HepG2 (cell line): ENCODE results near the gene NEAT1. TPM values are rescaled to one million over a fixed set of nuclear protein-coding genes. Genes with fewer than 3 reads are reported as not detected.

Source experiments
- BORCS8-MEF2B ChIP-seq: sonication (generic); formaldehyde crosslinking; IDR thresholded peaks from 2 replicates; pipeline ENCODE4 v1.8.0; 2022; ENCODE audit warnings: mild to moderate bottlenecking, missing genetic modification reagents
- FOXC1 ChIP-seq: sonication (generic); formaldehyde crosslinking; IDR thresholded peaks from 2 replicates; pipeline ENCODE4 v1.8.0; 2022; ENCODE audit warnings: mild to moderate bottlenecking, missing genetic modification reagents, borderline replicate concordance
- KAT7 ChIP-seq: IDR thresholded peaks from 2 replicates; pipeline ENCODE4 v1.6.1; 2018; ENCODE audit warnings: borderline replicate concordance, missing compliant biosample characterization
- MTF2 ChIP-seq: sonication (generic); formaldehyde crosslinking; IDR thresholded peaks from 2 replicates; pipeline ENCODE4 v1.5.0; 2020; ENCODE audit warnings: missing genetic modification reagents, borderline replicate concordance
- PHF20 ChIP-seq: sonication (generic); formaldehyde crosslinking; IDR thresholded peaks from 2 replicates; pipeline ENCODE4 v1.5.0; 2020; ENCODE audit warnings: mild to moderate bottlenecking, missing genetic modification reagents
- ZNF256 ChIP-seq: sonication (generic); formaldehyde crosslinking; conservative IDR thresholded peaks from 2 replicates; pipeline ENCODE4 v1.4.0; 2020; ENCODE audit warnings: missing genetic modification reagents
- polyA plus RNA-seq, 8 experiments: library from polyadenylated mRNA; depleted of rRNA in 3 of 8; stranded (reverse) in 7 of 8; unstranded in 1 of 8; fragments of >200 nt; fragmentation: Illumina TruSeq in 4 of 8; extraction: Trizol in 4 of 8; gene quantifications; 2 replicates each; pipeline versions ENCODE4 v1.2.1 to v1.2.3, GENCODE V29; 2011 to 2016; ENCODE audit warnings: low read depth in 4 of 8, missing spikeins in 1 of 8, mixed read lengths in 1 of 8; ENCODE audit not compliant: insufficient read depth in 1 of 8
- total RNA-seq, 5 experiments: library from RNA; depleted of rRNA; stranded (reverse); fragments of >200 nt; fragmentation: Illumina TruSeq; extraction: Trizol; gene quantifications; 2 replicates each; pipeline ENCODE4 v1.2.3, GENCODE V29; 2016; ENCODE audit warnings: low read depth in 1 of 5
- TF ChIP-seq, protein P1 (sequence below): sonication (generic); formaldehyde crosslinking; IDR thresholded peaks from 2 replicates; pipeline ENCODE4 v1.8.0; 2022; ENCODE audit warnings: missing genetic modification reagents, mild to moderate bottlenecking, borderline replicate concordance
- TF ChIP-seq, protein P2 (sequence below): sonication (generic); formaldehyde crosslinking; IDR thresholded peaks from 2 replicates; pipeline ENCODE4 v1.4.0; 2020; ENCODE audit warnings: mild to moderate bottlenecking, low read depth, missing genetic modification reagents
- TF ChIP-seq, protein P3 (sequence below): sonication (generic); formaldehyde crosslinking; IDR thresholded peaks from 2 replicates; pipeline ENCODE4 v1.5.1; 2020; ENCODE audit warnings: mild to moderate bottlenecking, missing genetic modification reagents, borderline replicate concordance
- TF ChIP-seq, protein P4 (sequence below): sonication (generic); formaldehyde crosslinking; IDR thresholded peaks from 2 replicates; pipeline ENCODE4 v1.8.1; 2023; ENCODE audit warnings: mild to moderate bottlenecking, moderate library complexity, missing genetic modification reagents
- TF ChIP-seq, protein P5 (sequence below): sonication (generic); formaldehyde crosslinking; IDR thresholded peaks from 2 replicates; pipeline ENCODE4 v1.5.0; 2020; ENCODE audit warnings: missing genetic modification reagents
- TF ChIP-seq, protein P6 (sequence below): sonication (generic); formaldehyde crosslinking; IDR thresholded peaks from 2 replicates; pipeline ENCODE4 v1.5.1; 2020; ENCODE audit warnings: mild to moderate bottlenecking, missing genetic modification reagents, borderline replicate concordance
- TF ChIP-seq, protein P7 (sequence below): conservative IDR thresholded peaks from 2 replicates; pipeline ENCODE4 v1.6.1; 2018; ENCODE audit warnings: missing genetic modification reagents

Gene NEAT1
- total and polyA plus RNA-seq, 2 of the 13 experiments (the other 11 are each of a cell fraction or from before 2014, with no cell fraction given) = 20.5 to 41.2 TPM

DNA sequence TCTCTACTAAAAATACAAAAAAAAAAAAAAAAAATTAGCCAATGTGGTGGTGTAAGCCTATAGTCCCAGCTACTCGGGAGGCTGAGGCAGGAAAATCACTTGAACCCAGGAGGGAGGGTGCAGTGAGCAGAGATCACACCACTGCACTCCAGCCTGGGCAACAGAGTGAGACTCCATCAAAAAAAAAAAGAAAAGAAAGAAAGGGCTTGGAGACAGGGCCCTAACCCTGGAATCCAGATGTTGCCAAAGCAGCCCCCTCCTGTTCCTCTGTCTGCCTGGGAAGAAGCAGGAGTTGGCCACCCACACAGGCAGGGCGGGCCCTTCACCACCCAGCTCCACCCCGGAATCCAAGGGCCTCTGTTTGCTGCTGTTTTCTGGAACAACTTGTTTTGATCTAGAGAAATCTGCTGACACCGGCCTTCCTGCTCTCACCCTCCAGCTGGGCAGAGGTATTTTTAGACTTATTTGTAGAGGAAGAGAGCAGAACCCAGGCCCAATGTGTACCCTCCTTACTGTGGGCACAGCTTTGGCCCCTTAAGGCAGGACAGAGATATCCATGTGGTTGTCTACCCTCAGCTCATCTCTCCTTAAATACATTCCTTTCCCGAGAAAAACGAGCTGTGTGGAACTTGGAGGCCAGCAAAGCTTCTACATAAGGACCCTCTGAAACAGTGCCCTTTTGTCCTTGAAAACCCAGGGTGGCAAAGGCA is 2.7 kb upstream of the NEAT1 start (continued):
- no peak for TF ChIP-seq PHF20 (CRISPR knock-in tag)
- TF ChIP-seq, protein P1, sequence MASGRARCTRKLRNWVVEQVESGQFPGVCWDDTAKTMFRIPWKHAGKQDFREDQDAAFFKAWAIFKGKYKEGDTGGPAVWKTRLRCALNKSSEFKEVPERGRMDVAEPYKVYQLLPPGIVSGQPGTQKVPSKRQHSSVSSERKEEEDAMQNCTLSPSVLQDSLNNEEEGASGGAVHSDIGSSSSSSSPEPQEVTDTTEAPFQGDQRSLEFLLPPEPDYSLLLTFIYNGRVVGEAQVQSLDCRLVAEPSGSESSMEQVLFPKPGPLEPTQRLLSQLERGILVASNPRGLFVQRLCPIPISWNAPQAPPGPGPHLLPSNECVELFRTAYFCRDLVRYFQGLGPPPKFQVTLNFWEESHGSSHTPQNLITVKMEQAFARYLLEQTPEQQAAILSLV (CRISPR knock-in tag) = no peak; the same call in 1 of the 2 replicates
- TF ChIP-seq, protein P2, sequence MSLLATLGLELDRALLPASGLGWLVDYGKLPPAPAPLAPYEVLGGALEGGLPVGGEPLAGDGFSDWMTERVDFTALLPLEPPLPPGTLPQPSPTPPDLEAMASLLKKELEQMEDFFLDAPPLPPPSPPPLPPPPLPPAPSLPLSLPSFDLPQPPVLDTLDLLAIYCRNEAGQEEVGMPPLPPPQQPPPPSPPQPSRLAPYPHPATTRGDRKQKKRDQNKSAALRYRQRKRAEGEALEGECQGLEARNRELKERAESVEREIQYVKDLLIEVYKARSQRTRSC (CRISPR knock-in tag) = no peak
- TF ChIP-seq, protein P3, sequence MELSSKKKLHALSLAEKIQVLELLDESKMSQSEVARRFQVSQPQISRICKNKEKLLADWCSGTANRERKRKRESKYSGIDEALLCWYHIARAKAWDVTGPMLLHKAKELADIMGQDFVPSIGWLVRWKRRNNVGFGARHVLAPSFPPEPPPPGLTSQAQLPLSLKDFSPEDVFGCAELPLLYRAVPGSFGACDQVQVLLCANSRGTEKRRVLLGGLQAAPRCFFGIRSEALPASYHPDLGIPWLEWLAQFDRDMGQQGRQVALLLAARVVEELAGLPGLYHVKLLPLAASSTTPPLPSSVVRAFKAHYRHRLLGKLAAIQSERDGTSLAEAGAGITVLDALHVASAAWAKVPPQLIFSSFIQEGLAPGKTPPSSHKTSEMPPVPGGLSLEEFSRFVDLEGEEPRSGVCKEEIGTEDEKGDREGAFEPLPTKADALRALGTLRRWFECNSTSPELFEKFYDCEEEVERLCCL (CRISPR knock-in tag) = no peak
- TF ChIP-seq, protein P4, sequence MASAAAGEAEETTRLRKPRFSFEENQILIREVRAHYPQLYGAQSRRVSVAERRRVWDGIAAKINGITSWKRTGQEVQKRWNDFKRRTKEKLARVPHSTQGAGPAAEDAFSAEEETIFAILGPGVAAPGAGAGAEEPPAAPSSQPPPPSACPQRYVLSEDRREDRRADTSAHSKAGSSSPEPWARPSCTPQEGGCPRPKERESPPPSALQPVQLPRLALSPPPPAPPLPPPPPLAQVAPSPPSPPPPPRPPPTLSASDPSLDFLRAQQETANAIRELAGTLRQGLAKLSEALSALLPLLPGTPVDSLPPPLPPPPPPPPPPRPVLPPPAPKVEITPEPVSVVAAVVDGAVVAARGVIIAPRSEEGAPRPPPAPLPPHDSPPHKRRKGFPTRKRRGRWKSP (CRISPR knock-in tag) = 0 out of 2 replicates have a peak, but pooled peaks have one; percentile 23
- no peak for TF ChIP-seq BORCS8-MEF2B (CRISPR knock-in tag)
- no peak; the same call in 1 of the 2 replicates for TF ChIP-seq FOXC1 (CRISPR knock-in tag)
- TF ChIP-seq, protein P5, sequence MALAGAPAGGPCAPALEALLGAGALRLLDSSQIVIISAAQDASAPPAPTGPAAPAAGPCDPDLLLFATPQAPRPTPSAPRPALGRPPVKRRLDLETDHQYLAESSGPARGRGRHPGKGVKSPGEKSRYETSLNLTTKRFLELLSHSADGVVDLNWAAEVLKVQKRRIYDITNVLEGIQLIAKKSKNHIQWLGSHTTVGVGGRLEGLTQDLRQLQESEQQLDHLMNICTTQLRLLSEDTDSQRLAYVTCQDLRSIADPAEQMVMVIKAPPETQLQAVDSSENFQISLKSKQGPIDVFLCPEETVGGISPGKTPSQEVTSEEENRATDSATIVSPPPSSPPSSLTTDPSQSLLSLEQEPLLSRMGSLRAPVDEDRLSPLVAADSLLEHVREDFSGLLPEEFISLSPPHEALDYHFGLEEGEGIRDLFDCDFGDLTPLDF (CRISPR knock-in tag) = no peak
- TF ChIP-seq, protein P6, sequence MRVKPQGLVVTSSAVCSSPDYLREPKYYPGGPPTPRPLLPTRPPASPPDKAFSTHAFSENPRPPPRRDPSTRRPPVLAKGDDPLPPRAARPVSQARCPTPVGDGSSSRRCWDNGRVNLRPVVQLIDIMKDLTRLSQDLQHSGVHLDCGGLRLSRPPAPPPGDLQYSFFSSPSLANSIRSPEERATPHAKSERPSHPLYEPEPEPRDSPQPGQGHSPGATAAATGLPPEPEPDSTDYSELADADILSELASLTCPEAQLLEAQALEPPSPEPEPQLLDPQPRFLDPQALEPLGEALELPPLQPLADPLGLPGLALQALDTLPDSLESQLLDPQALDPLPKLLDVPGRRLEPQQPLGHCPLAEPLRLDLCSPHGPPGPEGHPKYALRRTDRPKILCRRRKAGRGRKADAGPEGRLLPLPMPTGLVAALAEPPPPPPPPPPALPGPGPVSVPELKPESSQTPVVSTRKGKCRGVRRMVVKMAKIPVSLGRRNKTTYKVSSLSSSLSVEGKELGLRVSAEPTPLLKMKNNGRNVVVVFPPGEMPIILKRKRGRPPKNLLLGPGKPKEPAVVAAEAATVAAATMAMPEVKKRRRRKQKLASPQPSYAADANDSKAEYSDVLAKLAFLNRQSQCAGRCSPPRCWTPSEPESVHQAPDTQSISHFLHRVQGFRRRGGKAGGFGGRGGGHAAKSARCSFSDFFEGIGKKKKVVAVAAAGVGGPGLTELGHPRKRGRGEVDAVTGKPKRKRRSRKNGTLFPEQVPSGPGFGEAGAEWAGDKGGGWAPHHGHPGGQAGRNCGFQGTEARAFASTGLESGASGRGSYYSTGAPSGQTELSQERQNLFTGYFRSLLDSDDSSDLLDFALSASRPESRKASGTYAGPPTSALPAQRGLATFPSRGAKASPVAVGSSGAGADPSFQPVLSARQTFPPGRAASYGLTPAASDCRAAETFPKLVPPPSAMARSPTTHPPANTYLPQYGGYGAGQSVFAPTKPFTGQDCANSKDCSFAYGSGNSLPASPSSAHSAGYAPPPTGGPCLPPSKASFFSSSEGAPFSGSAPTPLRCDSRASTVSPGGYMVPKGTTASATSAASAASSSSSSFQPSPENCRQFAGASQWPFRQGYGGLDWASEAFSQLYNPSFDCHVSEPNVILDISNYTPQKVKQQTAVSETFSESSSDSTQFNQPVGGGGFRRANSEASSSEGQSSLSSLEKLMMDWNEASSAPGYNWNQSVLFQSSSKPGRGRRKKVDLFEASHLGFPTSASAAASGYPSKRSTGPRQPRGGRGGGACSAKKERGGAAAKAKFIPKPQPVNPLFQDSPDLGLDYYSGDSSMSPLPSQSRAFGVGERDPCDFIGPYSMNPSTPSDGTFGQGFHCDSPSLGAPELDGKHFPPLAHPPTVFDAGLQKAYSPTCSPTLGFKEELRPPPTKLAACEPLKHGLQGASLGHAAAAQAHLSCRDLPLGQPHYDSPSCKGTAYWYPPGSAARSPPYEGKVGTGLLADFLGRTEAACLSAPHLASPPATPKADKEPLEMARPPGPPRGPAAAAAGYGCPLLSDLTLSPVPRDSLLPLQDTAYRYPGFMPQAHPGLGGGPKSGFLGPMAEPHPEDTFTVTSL = no peak
- no peak for TF ChIP-seq MTF2
- no peak for TF ChIP-seq ZNF256 (CRISPR knock-in tag)
- no peak; the same call in 1 of the 2 replicates for TF ChIP-seq KAT7 (CRISPR knock-in tag)
- TF ChIP-seq, protein P7, sequence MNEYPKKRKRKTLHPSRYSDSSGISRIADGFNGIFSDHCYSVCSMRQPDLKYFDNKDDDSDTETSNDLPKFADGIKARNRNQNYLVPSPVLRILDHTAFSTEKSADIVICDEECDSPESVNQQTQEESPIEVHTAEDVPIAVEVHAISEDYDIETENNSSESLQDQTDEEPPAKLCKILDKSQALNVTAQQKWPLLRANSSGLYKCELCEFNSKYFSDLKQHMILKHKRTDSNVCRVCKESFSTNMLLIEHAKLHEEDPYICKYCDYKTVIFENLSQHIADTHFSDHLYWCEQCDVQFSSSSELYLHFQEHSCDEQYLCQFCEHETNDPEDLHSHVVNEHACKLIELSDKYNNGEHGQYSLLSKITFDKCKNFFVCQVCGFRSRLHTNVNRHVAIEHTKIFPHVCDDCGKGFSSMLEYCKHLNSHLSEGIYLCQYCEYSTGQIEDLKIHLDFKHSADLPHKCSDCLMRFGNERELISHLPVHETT (CRISPR knock-in tag) = no peak
